Measurements from ENCODE around the gene OR4D10.

The OR4D10 gene

DNA sequence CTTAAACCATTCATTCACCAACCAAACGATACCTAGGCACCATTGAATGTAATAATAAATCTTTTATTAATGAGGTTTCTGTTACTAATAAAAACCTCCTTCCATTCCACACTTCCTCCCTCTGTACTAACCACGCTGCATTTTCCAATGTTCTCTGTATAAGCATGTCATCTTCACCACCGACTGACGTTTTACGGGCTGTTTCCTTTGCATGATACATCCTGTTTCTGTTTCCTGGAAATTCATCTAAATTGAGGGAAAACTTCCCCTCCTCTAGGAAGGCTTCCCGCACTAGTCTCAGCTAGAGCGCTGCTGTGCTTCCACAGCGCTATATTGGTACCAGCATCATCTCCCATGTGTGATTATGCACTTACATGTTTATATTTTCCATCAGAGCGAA lies 2.1 kb downstream of the OR4D10 start:
- Histone ChIP-seq H3K9ac (ENCODE audit: low read length) (no peak overlapping the region), H4K20me1 (ENCODE audit: insufficient read depth, low read length) (no peaks in the 10 kb centered on the region), H2AFZ (ENCODE audit: low read length) (no peak overlapping the region), H3K27me3 (replicated peaks; ENCODE audit: insufficient read depth, low read length) (no peaks in the 10 kb centered on the region), H3K27ac (ENCODE audit: low read length) (no peak overlapping the region), H3K4me1 (ENCODE audit: low read length) (no peaks in the 10 kb centered on the region), H3K9me2 (replicated peaks; ENCODE audit: insufficient read depth, low read length) (no peaks in the 10 kb centered on the region), H3K36me3 (replicated peaks; ENCODE audit: insufficient read depth, low read length) (no peaks in the 10 kb centered on the region), H3F3A (ENCODE audit: insufficient read depth, low read length) (no peaks in the 10 kb centered on the region), H3K9me3 (replicated peaks; ENCODE audit: insufficient read depth, low read length) (no peaks in the 10 kb centered on the region), H3K4me2 (ENCODE audit: low read depth, low read length) (no peak overlapping the region), H3K79me2 (ENCODE audit: low read length) (no peaks in the 10 kb centered on the region), H3K4me3 (ENCODE audit: low read length) (no peak overlapping the region)
- TF ChIP-seq EZH2 (optimal IDR thresholded peaks at IDR 0.05; ENCODE audit: low read depth, low read length), result no peak
- no peak for TF ChIP-seq CTCF (IDR thresholded peaks at IDR 0.05; ENCODE audit: low read length)
- no peak for TF ChIP-seq EZH2phosphoT487 (IDR thresholded peaks at IDR 0.05; ENCODE audit: low read length)
- DNase-seq, result no peak

GRCh38 chr11:59479906-59480305 lies 6.8 kb downstream of the OR4D10 start:
- H2AFZ ChIP-seq (ENCODE audit: low read length), result no peak overlapping the region
- no peak overlapping the region for H3K27ac ChIP-seq (ENCODE audit: low read length)
- H4K20me1 ChIP-seq (ENCODE audit: insufficient read depth, low read length), result no peaks in the 10 kb centered on the region
- H3F3A ChIP-seq (ENCODE audit: insufficient read depth, low read length), result no peaks in the 10 kb centered on the region
- H3K4me3 ChIP-seq (ENCODE audit: low read length), result no peak overlapping the region
- no peaks in the 10 kb centered on the region for H3K9me3 ChIP-seq (replicated peaks; ENCODE audit: insufficient read depth, low read length)
- no peaks in the 10 kb centered on the region for H3K4me1 ChIP-seq (ENCODE audit: low read length)
- H3K36me3 ChIP-seq (replicated peaks; ENCODE audit: insufficient read depth, low read length), result no peaks in the 10 kb centered on the region
- H3K27me3 ChIP-seq (replicated peaks; ENCODE audit: insufficient read depth, low read length), result no peaks in the 10 kb centered on the region
- no peak for DNase-seq
- no peaks in the 10 kb centered on the region for H3K9me2 ChIP-seq (replicated peaks; ENCODE audit: insufficient read depth, low read length)
- TF ChIP-seq EZH2 (optimal IDR thresholded peaks at IDR 0.05; ENCODE audit: low read depth, low read length) (no peak), CTCF (IDR thresholded peaks at IDR 0.05; ENCODE audit: low read length) (no peak), EZH2phosphoT487 (IDR thresholded peaks at IDR 0.05; ENCODE audit: low read length) (no peak)
- H3K79me2 ChIP-seq (ENCODE audit: low read length), result no peaks in the 10 kb centered on the region
- H3K4me2 ChIP-seq (ENCODE audit: low read depth, low read length), result no peak overlapping the region
- H3K9ac ChIP-seq (ENCODE audit: low read length), result no peak overlapping the region

GRCh38 chr11:59480359-59480758 lies 7.2 kb downstream of the OR4D10 start:
- H4K20me1 ChIP-seq (ENCODE audit: insufficient read depth, low read length), result no peaks in the 10 kb centered on the region
- H3K79me2 ChIP-seq (ENCODE audit: low read length), result no peaks in the 10 kb centered on the region

GRCh38 chr11:59501931-59502330 lies 28.8 kb downstream of the OR4D10 start:
- TF ChIP-seq EZH2 (optimal IDR thresholded peaks at IDR 0.05; ENCODE audit: low read depth, low read length) (no peak), EZH2phosphoT487 (IDR thresholded peaks at IDR 0.05; ENCODE audit: low read length) (no peak), CTCF (IDR thresholded peaks at IDR 0.05; ENCODE audit: low read length) (no peak)
- no peaks in the 10 kb centered on the region for H3K79me2 ChIP-seq (ENCODE audit: low read length)
- no peaks in the 10 kb centered on the region for H3K27me3 ChIP-seq (replicated peaks; ENCODE audit: insufficient read depth, low read length)

More at GRCh38 chr11:59480359-59480758, 7.2 kb downstream of the OR4D10 start:
- TF ChIP-seq EZH2 (optimal IDR thresholded peaks at IDR 0.05; ENCODE audit: low read depth, low read length) (no peak), EZH2phosphoT487 (IDR thresholded peaks at IDR 0.05; ENCODE audit: low read length) (no peak)
- Histone ChIP-seq H3K4me3 (ENCODE audit: low read length) (no peak overlapping the region), H3K27me3 (replicated peaks; ENCODE audit: insufficient read depth, low read length) (no peaks in the 10 kb centered on the region), H3K4me2 (ENCODE audit: low read depth, low read length) (no peak overlapping the region), H3K9me2 (replicated peaks; ENCODE audit: insufficient read depth, low read length) (no peaks in the 10 kb centered on the region), H3K4me1 (ENCODE audit: low read length) (no peaks in the 10 kb centered on the region), H3K27ac (ENCODE audit: low read length) (no peak overlapping the region), H3F3A (ENCODE audit: insufficient read depth, low read length) (no peaks in the 10 kb centered on the region), H3K9ac (ENCODE audit: low read length) (no peak overlapping the region), H2AFZ (ENCODE audit: low read length) (no peak overlapping the region), H3K36me3 (replicated peaks; ENCODE audit: insufficient read depth, low read length) (no peaks in the 10 kb centered on the region), H3K9me3 (replicated peaks; ENCODE audit: insufficient read depth, low read length) (no peaks in the 10 kb centered on the region)
- DNase-seq, result no peak

More at GRCh38 chr11:59501931-59502330, 28.8 kb downstream of the OR4D10 start:
- H3K9me3 ChIP-seq (replicated peaks; ENCODE audit: insufficient read depth, low read length), result no peaks in the 10 kb centered on the region
- no peak overlapping the region for H3K9ac ChIP-seq (ENCODE audit: low read length)
- DNase-seq, result no peak
- no peak overlapping the region for H2AFZ ChIP-seq (ENCODE audit: low read length)
- no peaks in the 10 kb centered on the region for H4K20me1 ChIP-seq (ENCODE audit: insufficient read depth, low read length)
- no peak overlapping the region for H3K4me3 ChIP-seq (ENCODE audit: low read length)
- H3K36me3 ChIP-seq (replicated peaks; ENCODE audit: insufficient read depth, low read length), result no peaks in the 10 kb centered on the region
- no peaks in the 10 kb centered on the region for H3F3A ChIP-seq (ENCODE audit: insufficient read depth, low read length)
- no peak overlapping the region for H3K27ac ChIP-seq (ENCODE audit: low read length)
- no peak overlapping the region for H3K4me2 ChIP-seq (ENCODE audit: low read depth, low read length)
- no peaks in the 10 kb centered on the region for H3K4me1 ChIP-seq (ENCODE audit: low read length)
- H3K9me2 ChIP-seq (replicated peaks; ENCODE audit: insufficient read depth, low read length), result no peaks in the 10 kb centered on the region
